Astrocyte of the cerebellum (primary cell): ENCODE data around the gene MED25.

Experiments
- DNase-seq: peaks from one replicate; pipeline ENCODE4 v3.0.0-alpha.2; 2011; ENCODE audit warnings: low read depth
- H3K4me3 ChIP-seq: 2 replicates; pipeline ENCODE4 v1.5.1; 2011; ENCODE audit warnings: mild to moderate bottlenecking, low read depth, low read length, moderate library complexity
- in situ Hi-C: cut with HindIII; loops from 2 replicates; pipeline ENCODE4 v1.10.0; 2017; ENCODE audit warnings: low sequenced_read_pairs
- TF ChIP-seq, protein P1 (sequence below): IDR thresholded peaks from 2 replicates; pipeline ENCODE4 v1.5.1; 2012; ENCODE audit warnings: low read length, low read depth, moderate library complexity, mild to moderate bottlenecking; ENCODE audit errors: missing control alignments

MED25 gene

DNA sequence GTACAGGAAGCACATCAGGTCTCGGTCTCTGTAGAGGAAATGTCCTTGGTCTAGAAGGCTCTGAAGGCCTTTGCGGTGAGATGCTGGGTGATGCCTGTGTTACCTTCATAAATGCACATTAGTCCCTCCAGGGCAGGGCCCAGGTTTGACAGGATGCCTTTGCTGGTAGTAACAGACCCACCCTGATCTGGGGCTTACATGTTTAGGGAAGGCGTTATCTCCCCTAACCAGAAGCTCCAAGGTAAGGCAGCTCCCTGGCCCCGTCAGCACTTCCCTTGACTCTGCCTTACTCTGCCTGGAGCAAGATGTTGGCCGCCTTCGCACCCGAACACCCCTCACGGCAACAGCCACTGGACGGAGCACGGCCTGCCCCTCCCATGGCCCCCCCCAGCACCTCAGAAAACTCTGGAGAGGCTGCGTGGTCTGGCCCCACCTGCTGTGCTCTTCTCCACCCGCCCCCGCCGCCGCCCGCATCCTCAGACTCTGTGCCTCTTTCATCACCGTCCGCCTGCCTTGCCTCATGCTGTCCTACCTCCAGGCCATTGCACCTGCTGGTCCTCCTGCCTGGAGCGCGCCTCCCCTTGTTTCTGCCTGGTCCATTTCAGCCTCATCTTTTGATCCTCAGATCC lies 42.2 kb upstream of the MED25 start:
- H3K4me3 ChIP-seq, result no peak overlapping the region
- in situ Hi-C loops, result no loop called here
- TF ChIP-seq, protein P1, sequence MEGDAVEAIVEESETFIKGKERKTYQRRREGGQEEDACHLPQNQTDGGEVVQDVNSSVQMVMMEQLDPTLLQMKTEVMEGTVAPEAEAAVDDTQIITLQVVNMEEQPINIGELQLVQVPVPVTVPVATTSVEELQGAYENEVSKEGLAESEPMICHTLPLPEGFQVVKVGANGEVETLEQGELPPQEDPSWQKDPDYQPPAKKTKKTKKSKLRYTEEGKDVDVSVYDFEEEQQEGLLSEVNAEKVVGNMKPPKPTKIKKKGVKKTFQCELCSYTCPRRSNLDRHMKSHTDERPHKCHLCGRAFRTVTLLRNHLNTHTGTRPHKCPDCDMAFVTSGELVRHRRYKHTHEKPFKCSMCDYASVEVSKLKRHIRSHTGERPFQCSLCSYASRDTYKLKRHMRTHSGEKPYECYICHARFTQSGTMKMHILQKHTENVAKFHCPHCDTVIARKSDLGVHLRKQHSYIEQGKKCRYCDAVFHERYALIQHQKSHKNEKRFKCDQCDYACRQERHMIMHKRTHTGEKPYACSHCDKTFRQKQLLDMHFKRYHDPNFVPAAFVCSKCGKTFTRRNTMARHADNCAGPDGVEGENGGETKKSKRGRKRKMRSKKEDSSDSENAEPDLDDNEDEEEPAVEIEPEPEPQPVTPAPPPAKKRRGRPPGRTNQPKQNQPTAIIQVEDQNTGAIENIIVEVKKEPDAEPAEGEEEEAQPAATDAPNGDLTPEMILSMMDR, result no peak
- DNase-seq, result no peak

DNA sequence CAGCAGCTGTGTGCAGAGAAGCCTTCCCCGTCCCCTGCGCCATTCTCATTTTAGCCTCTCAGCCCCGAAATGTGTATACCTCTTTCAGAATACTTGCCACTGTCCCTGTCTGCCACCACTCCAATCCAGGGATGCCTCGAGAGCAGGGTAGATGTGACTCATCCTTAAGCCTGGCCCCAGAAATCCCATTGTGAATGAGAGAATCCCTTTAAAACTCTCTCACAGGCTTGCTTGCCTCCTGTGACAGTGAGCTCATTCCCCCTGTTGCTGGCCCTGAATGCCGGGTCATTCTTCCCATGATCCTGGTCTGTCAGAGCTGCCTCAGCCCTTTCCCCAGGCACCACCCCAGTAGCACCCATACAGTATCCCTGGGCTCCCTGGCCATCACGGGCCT lies 41.7 kb upstream of the MED25 start:
- DNase-seq, result no peak
- TF ChIP-seq, protein P1, result no peak
- in situ Hi-C loops, result no loop called here
- no peak overlapping the region for H3K4me3 ChIP-seq

DNA sequence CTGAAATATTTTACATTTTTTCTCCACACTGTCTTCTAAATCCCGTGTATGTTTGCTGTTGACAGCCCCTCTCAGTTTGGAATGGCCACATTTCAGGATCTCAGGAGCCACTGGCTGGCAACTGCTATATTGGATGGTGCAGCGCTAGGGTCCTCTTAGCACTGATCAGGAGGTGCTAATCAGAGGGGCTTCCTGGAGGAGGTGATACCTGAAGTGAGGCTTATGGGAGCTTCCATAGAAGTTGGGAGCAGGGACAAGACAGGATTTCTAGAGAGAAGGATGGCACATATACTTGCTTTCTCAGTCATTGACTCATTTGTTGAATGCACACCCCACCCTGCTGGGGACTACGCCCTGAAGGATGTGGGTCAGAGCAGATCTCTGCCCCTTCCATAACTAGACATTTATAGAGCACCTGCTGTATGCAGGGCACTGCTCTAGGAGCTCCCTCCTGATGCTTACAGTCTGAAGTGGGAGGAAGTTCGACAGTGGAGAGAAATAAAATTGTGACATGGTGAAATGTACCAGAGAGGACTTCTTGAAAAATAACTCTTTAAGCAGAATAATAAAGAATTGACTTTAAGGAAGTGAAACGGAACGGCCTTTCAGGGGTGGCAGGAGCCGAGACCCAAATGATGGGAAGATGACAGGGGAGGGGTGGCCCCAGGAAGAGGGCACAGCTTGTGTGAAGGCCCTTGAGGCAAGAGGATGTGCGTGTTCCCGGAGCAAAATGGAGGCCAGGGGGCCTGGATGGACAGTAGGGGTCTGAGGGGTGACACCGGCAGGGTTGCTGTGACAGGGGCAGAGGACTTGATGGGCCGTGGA lies 38.1 kb upstream of the MED25 start:
- no peak overlapping the region for H3K4me3 ChIP-seq
- no peak for DNase-seq
- TF ChIP-seq, protein P1, result no peak
- in situ Hi-C loops, result no loop called here

DNA sequence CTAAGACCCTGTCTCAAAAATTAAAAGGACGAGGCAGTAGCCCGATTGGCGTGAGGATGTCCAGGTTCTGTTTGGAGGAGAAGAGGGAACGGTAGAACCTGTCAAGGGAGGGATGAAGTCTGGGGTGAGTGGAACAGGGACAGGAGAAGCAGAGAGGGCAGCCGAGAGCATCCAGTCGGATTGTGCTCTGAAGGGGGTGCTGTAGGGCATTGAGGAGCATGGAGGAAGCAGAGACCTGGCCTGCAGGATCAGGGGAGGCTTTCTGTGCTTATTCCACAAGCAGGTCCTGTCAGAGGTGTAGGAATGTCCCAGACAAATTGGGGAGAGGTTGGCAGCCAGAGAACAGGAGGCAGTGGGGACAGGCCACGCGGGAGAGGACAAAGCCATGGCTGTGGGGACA lies 37.2 kb upstream of the MED25 start:
- no peak for DNase-seq
- no peak overlapping the region for H3K4me3 ChIP-seq
- in situ Hi-C loops, result no loop called here
- TF ChIP-seq, protein P1, result no peak

DNA sequence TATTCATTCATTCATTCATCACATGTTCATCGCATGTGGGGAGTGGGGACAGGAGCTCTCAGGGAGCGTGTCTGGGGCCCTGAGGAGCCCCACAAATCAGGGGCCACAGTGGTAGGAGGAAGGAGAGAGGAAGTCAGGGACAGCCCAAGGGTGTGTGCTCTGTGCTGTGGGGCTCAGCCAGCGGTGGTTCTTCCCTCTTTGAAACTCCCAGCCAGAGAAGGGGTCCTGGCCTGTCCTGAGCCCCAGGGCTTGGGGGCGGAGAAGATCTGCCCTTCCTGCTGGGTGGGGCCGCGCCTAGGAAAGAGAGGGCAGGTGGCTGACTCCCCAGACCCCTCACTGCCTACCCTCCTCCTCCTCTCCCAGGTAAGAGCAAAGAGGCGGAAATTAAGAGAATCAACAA lies 36.7 kb upstream of the MED25 start:
- in situ Hi-C loops, result no loop called here

DNA sequence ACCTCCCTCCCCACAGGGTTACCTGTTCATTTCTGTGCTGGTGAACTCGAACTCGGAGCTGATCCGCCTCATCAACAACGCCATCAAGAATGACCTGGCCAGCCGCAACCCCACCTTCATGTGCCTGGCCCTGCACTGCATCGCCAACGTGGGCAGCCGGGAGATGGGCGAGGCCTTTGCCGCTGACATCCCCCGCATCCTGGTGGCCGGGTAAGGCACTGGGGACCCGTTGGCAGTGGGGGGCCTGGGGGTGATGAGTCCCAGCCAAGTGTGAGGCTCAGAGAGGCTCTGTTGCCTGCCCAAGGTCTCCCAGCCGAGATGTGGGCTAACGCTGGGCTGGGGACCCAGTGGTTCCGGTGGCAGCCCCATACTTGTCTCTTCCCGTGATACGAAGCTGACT lies 35.6 kb upstream of the MED25 start:
- TF ChIP-seq, protein P1, result no peak
- DNase-seq, result no peak
- in situ Hi-C loops, result no loop called here
- no peak overlapping the region for H3K4me3 ChIP-seq

More for the DNA sequence above, 36.7 kb upstream of the MED25 start:
- TF ChIP-seq, protein P1, result no peak
- no peak overlapping the region for H3K4me3 ChIP-seq
- DNase-seq, result no peak
